Activated CD8-positive, alpha-beta memory T cell treated with anti-CD3 and anti-CD28 coated beads, Interleukin-2, amount 10 ng/mL, durations not matched to agents 7 days and 5 days (primary cell): ENCODE measurements around the gene MB21D2. TPM values are rescaled to one million over a fixed set of nuclear protein-coding genes. Genes with fewer than 3 reads are reported as not detected.
A peak's percentile ranks its signal among the peaks of the same experiment; 100 is the strongest.

Source experiments
- ATAC-seq: fragments of 150-1000 bp; cut with Tn5 transposase; one replicate; pipeline ENCODE4 v1.10.0; 2021; ENCODE audit warnings: moderate library complexity
- CTCF ChIA-PET: fragments of 350-600 bp; sonication (Branson Sonifier 250); formaldehyde crosslinking; loops from one replicate; lab custom pipeline; 2021; ENCODE audit warnings: antibody characterized with exemption; lab: Charles Lee
- DNase-seq: peaks from one replicate; pipeline ENCODE4 v3.0.0-alpha.2; 2020
- H3K27ac Mint-ChIP-seq: one replicate; pipeline ENCODE4 v1.8.0; 2021; ENCODE audit warnings: mild to moderate bottlenecking, mixed read lengths
- H3K27me3 Mint-ChIP-seq: one replicate; pipeline ENCODE4 v1.8.0; 2021; ENCODE audit warnings: mixed read lengths
- H3K36me3 Mint-ChIP-seq: one replicate; pipeline ENCODE4 v1.8.0; 2021; ENCODE audit warnings: mild to moderate bottlenecking, mixed read lengths
- H3K4me1 Mint-ChIP-seq: one replicate; pipeline ENCODE4 v1.8.0; 2021; ENCODE audit warnings: mixed read lengths
- H3K4me3 Mint-ChIP-seq: one replicate; pipeline ENCODE4 v1.8.0; 2021; ENCODE audit warnings: mild to moderate bottlenecking, moderate library complexity, mixed read lengths
- H3K9me3 Mint-ChIP-seq: one replicate; pipeline ENCODE4 v1.8.0; 2022; ENCODE audit warnings: low read depth, mixed read lengths
- total RNA-seq, 2 experiments: library from RNA; stranded (reverse); gene quantifications; one replicate each; pipeline ENCODE4 v1.2.3, GENCODE V29; 2021

The MB21D2 gene
- total RNA-seq, 2 experiments from 2014 or later = 2.7 to 7.0 TPM

DNA sequence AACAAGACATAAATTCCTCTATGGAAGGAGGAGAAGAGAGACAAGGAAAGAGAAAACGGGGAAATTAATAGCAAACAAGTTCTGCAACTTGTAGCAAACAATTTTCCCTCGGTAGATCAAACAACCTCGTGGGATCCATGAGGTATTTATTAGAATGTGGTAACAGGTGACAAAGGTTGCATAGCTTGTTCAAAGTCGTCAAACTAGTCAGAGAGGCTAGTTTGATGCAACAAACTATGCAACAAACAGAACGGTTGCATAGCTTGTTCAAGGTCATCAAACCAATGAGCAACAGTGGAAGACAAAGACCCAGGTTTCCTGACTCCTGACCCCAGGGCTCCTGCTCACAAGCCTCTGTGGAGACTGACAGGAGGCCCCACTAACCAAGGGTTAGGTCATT is 20.7 kb downstream of the MB21D2 start:
- CTCF ChIA-PET = no interaction called here
- ATAC-seq (no peak), DNase-seq (no peak)
- Mint-ChIP-seq H3K27me3 (peaks cover 36% of the 10 kb centered on the region), H3K4me3 (no peak overlapping the region), H3K36me3 (peaks cover 34% of the 10 kb centered on the region), H3K4me1 (peaks cover 66% of the 10 kb centered on the region), H3K9me3 (peaks cover 8% of the 10 kb centered on the region), H3K27ac (no peak overlapping the region)

DNA sequence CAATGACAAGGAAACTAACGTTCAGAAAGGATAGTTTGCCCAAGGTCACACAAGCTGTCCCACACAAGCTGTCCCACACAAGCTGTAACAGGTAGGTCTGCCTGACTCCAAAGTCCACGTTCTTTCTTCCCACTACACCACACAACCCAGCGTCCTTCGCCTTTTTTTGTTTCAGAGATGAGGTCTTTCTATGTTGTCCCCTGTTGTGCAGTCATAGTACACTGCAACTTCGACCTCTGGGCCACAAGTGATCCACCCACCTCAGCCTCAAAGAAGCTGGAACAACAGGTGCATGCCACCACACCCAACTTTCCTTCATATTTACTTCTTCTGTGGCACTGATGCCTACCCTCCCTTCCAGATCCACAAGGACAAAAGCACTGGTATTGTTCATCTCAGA is 21.4 kb downstream of the MB21D2 start:
- no peak for DNase-seq
- H3K27ac Mint-ChIP-seq = no peak overlapping the region
- CTCF ChIA-PET = no interaction called here
- H3K4me3 Mint-ChIP-seq = no peak overlapping the region
- no peak for ATAC-seq
- peaks cover 71% of the 10 kb centered on the region for H3K4me1 Mint-ChIP-seq
- peaks cover 8% of the 10 kb centered on the region for H3K9me3 Mint-ChIP-seq
- peaks cover 40% of the 10 kb centered on the region for H3K36me3 Mint-ChIP-seq
- H3K27me3 Mint-ChIP-seq = peaks cover 33% of the 10 kb centered on the region

DNA sequence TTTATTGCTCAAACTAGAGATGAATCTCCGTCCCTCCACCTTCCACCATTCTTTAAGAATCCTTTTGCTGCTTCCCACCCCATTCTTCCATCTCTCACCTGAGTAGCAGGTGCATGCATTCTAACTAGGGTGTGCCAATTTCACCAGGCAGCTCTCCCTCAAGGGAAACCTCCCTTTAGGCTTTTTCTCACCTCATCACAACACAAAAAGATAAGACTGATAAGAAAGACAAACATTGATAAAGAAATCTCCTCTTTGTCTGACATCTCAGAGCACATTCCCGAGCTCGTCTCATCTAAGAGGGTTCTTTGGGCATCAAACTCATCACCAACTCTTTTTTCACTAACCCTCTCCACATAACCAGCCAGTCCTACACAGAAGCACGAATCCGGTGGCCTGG is 23.0 kb downstream of the MB21D2 start:
- H3K9me3 Mint-ChIP-seq = peaks cover 9% of the 10 kb centered on the region
- H3K4me3 Mint-ChIP-seq = no peak overlapping the region
- peaks cover 31% of the 10 kb centered on the region for H3K27me3 Mint-ChIP-seq
- H3K36me3 Mint-ChIP-seq = peaks cover 37% of the 10 kb centered on the region
- H3K4me1 Mint-ChIP-seq = peaks cover 74% of the 10 kb centered on the region
- ATAC-seq (no peak), DNase-seq (no peak)
- no peak overlapping the region for H3K27ac Mint-ChIP-seq
- CTCF ChIA-PET = interaction anchor here (1.0 kb wide), 1 partner anchor 146 kb away, joined by 3 read pairs; no protein-coding TSS in a partner anchor

DNA sequence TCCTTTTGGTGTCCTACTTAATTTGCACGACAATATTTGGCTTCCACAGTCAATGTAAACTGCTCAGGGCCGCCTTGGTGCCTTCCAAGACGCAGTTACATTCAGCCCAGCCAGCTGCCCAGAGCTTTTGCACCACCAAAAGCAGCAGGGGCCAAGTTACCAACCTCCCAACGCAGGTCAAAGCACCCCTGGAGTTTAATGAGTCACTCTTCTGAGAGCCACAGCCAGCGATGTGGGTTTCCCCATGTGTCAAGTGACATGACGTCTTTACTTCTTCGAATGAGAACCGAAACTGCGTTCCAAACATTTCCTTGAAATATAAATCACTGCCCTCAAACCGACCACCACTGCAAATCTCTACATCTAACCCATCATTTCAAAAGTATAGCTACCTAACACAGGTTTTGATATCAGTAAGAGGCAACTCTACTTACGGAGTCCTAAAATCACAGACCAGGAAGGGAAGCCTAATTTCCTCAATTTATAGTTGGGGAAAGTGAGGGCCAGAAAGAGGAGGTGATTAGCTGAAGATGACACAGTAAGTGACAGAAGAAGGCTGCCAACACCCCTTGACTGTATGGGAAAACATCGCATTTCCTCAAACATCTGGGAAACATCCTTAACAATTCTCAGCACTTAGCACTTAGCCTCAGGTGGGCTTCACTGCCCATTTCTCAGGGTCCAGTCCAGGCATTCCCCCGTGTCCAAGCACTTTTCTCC is 24.5 kb downstream of the MB21D2 start:
- CTCF ChIA-PET = interaction anchor here (1.3 to 1.6 kb wide), 2 partner anchors 12 to 54 kb away, joined by 3 read pairs; no protein-coding TSS in a partner anchor
- H3K27me3 Mint-ChIP-seq = peaks cover 39% of the 10 kb centered on the region

DNA sequence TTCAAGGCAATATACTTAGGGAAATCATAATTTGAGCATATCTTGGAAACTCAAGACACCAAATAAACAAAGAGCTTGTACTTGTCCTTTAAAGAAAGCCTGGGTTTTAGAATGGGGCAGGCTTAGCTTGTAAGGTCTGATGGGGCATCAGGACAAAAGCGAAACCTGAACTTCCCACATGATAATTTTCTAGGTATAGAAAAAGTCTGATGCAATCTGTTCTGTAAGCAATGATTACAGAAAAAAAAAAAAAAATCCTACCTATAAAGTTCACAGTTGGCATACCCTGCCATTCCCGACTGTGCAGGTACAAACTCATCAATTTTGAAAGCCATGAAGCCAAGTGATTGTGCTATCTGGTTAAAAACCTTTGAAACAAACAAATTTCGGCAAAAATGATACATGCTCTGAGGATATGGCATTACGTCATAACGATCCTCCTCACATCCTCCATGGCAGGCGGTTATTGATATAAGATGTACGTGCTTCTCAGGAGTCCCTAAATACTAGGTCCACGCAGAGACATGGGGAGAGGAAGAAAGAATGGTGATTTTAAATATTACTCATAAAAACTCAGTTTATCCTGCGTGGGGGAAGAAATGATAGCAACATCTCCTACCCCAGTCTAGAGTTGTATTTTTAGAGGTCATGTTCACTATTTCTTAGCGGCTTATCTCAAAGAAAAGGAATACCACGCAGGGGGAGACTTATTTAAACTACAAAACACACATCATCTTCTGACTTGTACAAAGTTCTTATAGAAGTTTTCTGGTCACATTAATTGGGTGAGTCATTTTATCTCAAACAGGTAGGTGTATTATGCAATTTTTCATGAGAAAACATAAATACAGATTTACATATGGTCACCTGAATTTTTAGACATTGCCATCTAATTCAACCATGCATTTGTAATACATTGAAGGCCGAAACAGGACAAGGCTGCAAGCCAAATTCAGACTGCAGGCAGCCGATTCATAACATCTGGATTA is 27.0 kb downstream of the MB21D2 start:
- Mint-ChIP-seq H3K36me3 (peaks cover 26% of the 10 kb centered on the region), H3K27me3 (peaks cover 32% of the 10 kb centered on the region), H3K4me3 (no peak overlapping the region), H3K4me1 (peaks cover 65% of the 10 kb centered on the region), H3K27ac (no peak overlapping the region), H3K9me3 (peaks cover 6% of the 10 kb centered on the region)
- DNase-seq = no peak
- ATAC-seq = no peak
- CTCF ChIA-PET = no interaction called here

More for the DNA sequence above, 24.5 kb downstream of the MB21D2 start:
- peaks cover 6% of the 10 kb centered on the region for H3K9me3 Mint-ChIP-seq
- peak; percentile 90 for DNase-seq
- peaks cover 72% of the 10 kb centered on the region for H3K4me1 Mint-ChIP-seq
- peaks cover 34% of the 10 kb centered on the region for H3K36me3 Mint-ChIP-seq
- peak; percentile 95 for ATAC-seq
- peak overlapping the region; percentile 87 for H3K27ac Mint-ChIP-seq
- peak overlapping the region; percentile 13 for H3K4me3 Mint-ChIP-seq

DNA sequence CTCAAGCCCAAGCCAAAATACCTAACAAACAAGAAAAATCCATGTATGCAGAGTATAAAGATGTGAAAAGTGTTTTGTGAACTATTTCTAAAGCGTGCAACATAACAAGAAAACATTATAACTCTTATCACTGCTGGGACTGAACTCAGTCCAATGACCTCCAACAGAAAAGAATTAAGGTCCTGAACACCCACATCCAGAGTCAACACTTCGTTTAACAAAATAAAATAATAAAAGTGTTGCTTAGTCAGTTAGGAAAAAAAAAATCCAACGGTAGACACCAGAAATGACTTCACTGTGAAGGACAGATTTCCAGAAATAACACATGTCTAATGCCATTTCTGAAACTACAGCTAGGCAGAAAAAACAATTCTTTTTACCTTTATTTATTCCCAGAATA is 28.0 kb downstream of the MB21D2 start:
- CTCF ChIA-PET = no interaction called here
- H3K4me1 Mint-ChIP-seq = peaks cover 57% of the 10 kb centered on the region
- ATAC-seq (no peak), DNase-seq (no peak)
- no peak overlapping the region for H3K27ac Mint-ChIP-seq
- peaks cover 22% of the 10 kb centered on the region for H3K36me3 Mint-ChIP-seq
- H3K9me3 Mint-ChIP-seq = peaks cover 4% of the 10 kb centered on the region
- H3K4me3 Mint-ChIP-seq = no peak overlapping the region
- peaks cover 25% of the 10 kb centered on the region for H3K27me3 Mint-ChIP-seq

DNA sequence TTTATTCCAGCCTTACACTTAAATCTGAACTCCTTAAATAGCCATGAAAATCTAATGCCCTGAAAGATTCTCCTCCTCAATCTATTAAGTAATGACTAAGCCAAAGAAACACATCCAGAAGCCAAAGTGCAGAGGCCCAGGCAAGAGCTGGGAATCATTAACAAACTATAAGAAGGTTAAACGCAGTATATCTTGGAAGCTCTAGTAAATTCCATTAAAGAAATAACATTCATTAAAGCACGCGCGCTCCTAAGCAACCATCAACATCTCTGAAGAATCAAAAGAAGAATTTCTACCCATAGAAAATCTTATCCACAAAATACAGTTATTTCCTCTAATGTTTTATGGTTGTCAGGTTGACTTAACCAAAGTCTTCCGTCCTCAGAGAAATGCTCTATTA is 29.5 kb downstream of the MB21D2 start:
- peaks cover 18% of the 10 kb centered on the region for H3K27me3 Mint-ChIP-seq
- no peak overlapping the region for H3K4me3 Mint-ChIP-seq
- no peak overlapping the region for H3K27ac Mint-ChIP-seq
- ATAC-seq (no peak), DNase-seq (no peak)
- CTCF ChIA-PET = interaction anchor here (1.1 to 1.4 kb wide), 2 partner anchors 11 to 153 kb away, joined by 3 to 4 read pairs; no protein-coding TSS in a partner anchor
- peaks cover 3% of the 10 kb centered on the region for H3K9me3 Mint-ChIP-seq
- peaks cover 19% of the 10 kb centered on the region for H3K36me3 Mint-ChIP-seq
- peaks cover 43% of the 10 kb centered on the region for H3K4me1 Mint-ChIP-seq

DNA sequence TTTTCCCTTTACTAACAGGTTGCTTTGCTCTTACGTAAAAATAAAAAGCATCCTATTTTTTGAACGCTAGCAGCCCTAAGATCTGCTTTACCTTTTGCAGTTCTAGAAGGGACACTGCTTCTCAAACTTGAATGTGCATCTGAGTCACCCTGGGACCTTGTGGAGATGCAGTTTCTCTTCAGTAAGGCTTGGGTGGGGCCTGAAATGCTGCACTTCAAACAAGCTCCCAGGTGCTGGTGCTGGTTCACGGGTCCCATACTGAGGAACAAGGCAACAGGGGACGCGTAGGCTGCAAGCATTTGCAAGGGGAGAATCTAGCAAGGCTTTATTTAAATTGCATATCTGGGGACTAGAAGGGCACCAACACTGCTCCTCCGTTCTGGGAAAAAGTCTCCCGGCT is 30.0 kb downstream of the MB21D2 start:
- Mint-ChIP-seq H3K4me3 (no peak overlapping the region), H3K27me3 (peaks cover 18% of the 10 kb centered on the region), H3K9me3 (peaks cover 3% of the 10 kb centered on the region), H3K4me1 (peaks cover 39% of the 10 kb centered on the region), H3K36me3 (peaks cover 18% of the 10 kb centered on the region), H3K27ac (no peak overlapping the region)
- CTCF ChIA-PET = no interaction called here
- ATAC-seq (no peak), DNase-seq (no peak)

DNA sequence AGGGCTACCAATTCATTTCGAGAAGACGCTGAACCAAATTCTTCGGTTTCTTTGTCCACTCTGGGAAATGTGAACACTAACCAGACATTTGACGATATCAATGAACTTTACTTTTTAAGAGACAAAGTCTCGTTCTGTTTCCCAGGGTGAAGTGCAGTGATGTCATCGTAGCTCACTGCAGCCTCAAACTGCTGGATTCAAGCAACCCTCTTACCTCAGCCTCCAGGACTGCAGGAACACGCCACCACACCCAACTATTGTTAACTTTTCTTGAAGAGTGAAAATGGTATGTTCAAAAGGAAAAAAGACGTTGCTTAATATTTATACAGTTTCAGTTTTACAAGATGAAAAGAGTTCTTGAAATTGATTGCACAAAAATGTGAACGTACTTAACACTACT is 30.6 kb downstream of the MB21D2 start:
- peak overlapping the region; percentile 14 for H3K27ac Mint-ChIP-seq
- peaks cover 3% of the 10 kb centered on the region for H3K9me3 Mint-ChIP-seq
- CTCF ChIA-PET = no interaction called here
- no peak for ATAC-seq
- peaks cover 17% of the 10 kb centered on the region for H3K36me3 Mint-ChIP-seq
- H3K4me3 Mint-ChIP-seq = no peak overlapping the region
- H3K4me1 Mint-ChIP-seq = peaks cover 34% of the 10 kb centered on the region
- no peak for DNase-seq
- peaks cover 18% of the 10 kb centered on the region for H3K27me3 Mint-ChIP-seq

DNA sequence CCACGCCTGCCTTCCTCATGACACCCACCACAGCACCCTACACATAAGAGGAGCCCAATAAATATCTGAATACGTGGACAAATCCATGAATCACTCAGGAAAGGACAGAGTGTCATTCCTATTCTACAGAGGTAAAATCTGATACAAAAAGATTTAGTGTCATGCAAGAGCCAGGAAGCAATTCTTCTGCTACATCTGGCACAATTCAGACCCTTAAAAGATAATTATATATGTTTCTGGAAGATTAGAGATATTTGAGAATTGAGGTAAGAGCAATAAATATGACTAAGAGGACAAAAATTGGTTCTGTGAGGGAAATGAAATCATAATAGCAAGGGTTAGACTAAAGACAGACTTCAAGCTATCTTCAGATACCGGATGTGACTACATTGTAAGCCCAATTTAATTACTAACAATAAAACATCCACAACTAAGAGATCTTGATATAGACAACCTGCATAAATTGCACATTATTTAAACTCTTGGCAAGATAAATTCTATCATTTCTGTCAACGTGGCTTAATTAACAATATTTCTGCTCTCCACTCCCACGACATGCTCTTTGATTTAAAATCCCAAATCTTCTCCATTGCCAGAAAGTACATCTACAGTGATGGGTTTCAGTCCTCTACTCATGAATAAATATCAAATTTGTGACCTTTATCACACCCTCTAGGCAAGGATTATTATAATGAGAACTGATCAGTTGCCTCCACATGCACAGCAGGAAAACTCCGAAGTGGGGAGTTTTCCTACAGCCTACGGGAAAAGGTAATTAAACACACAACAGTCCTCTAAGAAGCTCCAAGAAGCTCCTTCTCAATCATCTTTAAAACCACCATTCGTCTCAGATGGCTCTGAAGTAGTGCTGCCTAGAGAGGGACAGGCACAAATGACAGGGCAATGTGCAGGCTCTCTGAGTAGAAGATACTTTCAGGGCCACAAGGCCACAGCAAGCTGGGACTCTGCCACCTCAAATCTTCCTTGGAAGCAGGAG is 32.6 kb downstream of the MB21D2 start:
- Mint-ChIP-seq H3K27ac (no peak overlapping the region), H3K4me1 (peaks cover 23% of the 10 kb centered on the region), H3K36me3 (peaks cover 5% of the 10 kb centered on the region), H3K9me3 (no peaks in the 10 kb centered on the region), H3K4me3 (no peak overlapping the region), H3K27me3 (peaks cover 18% of the 10 kb centered on the region)
- no peak for DNase-seq
- no peak for ATAC-seq
- CTCF ChIA-PET = no interaction called here

DNA sequence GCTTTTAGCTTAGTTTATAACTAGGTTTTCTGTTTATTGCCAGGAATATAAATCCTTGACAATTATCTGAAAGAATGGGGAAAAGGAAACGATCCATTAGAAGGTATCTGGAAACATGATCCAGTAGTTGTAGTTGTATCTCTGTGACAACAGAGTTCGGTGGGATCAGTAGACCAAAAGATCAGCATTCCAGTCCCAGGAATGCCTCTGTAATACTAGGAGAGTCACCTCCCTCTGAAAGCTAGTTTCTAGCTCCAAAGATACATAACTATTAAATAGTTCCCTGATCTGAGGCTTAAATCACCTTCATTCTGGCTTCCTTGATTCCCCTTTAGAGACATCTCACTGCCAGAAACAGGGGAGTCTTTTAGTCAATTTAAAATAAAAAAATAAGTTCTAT is 34.1 kb downstream of the MB21D2 start:
- Mint-ChIP-seq H3K27ac (no peak overlapping the region), H3K36me3 (peaks cover 1% of the 10 kb centered on the region), H3K4me1 (peaks cover 12% of the 10 kb centered on the region), H3K9me3 (no peaks in the 10 kb centered on the region), H3K4me3 (no peak overlapping the region), H3K27me3 (peaks cover 12% of the 10 kb centered on the region)
- DNase-seq = no peak
- CTCF ChIA-PET = no interaction called here
- ATAC-seq = no peak

DNA sequence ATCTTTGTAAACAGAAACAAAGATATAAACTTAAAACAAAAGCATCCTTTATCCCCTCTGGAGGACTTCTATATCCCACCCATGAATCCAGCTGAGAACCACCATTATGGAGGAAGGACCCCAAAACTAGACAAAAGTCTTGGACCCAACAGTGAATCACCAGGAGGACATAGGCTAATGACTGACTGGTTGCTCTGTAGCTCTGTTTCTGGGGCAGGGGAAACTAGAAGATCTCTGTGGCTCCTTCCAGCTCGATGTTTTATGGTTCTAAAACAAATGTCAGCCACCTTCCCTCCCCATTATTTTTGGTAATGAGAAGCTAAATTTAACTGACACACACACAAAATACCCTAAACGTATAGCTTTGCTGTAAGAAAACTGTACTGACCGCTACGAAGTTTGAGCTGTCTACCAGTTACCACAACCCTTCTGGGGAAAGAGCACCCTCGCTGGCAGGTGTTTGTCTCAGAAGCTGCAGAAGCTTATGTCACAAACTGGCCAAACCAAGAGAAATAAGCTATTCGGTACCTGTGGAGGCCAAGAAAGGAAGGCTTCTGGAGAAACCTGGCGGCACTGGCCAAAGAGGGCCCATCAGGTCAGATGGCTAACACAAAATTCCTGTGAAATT is 36.4 kb downstream of the MB21D2 start:
- CTCF ChIA-PET = interaction anchor here (0.8 kb wide), 1 partner anchor 11 kb away, joined by 3 read pairs; no protein-coding TSS in a partner anchor
- H3K27me3 Mint-ChIP-seq = no peaks in the 10 kb centered on the region
- H3K9me3 Mint-ChIP-seq = no peaks in the 10 kb centered on the region
- no peaks in the 10 kb centered on the region for H3K4me1 Mint-ChIP-seq
- H3K4me3 Mint-ChIP-seq = no peak overlapping the region
- ATAC-seq = no peak
- no peaks in the 10 kb centered on the region for H3K36me3 Mint-ChIP-seq
- no peak for DNase-seq
- no peak overlapping the region for H3K27ac Mint-ChIP-seq
